Measurements from ENCODE around the gene UBE2F.

DNA sequence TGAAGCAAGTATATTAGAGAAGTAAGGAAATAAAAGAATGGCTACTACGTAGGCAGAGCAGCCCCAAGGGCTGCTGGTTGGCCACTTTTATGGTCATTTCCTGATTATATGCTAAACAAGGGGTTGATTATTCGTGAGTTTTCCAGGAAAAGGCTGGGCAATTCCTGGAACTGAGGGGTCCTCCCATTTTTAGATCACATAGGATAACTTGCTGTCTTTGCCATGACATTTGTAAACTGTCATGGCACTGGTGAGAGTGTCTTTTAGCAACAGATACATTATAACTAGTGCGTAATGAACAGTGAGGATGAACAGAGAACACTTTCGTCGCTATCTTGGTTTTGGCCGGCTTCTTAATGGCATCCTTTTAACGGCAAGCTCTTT lies 2.6 kb upstream of the UBE2F start:
- TF ChIP-seq POLR2AphosphoS5 (IDR thresholded peaks at IDR 0.05; ENCODE audit: low read depth): no peak
- TF ChIP-seq, protein P1, sequence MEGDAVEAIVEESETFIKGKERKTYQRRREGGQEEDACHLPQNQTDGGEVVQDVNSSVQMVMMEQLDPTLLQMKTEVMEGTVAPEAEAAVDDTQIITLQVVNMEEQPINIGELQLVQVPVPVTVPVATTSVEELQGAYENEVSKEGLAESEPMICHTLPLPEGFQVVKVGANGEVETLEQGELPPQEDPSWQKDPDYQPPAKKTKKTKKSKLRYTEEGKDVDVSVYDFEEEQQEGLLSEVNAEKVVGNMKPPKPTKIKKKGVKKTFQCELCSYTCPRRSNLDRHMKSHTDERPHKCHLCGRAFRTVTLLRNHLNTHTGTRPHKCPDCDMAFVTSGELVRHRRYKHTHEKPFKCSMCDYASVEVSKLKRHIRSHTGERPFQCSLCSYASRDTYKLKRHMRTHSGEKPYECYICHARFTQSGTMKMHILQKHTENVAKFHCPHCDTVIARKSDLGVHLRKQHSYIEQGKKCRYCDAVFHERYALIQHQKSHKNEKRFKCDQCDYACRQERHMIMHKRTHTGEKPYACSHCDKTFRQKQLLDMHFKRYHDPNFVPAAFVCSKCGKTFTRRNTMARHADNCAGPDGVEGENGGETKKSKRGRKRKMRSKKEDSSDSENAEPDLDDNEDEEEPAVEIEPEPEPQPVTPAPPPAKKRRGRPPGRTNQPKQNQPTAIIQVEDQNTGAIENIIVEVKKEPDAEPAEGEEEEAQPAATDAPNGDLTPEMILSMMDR (IDR thresholded peaks at IDR 0.05; ENCODE audit: insufficient read depth, low read length): no peak
- TF ChIP-seq, protein P2, sequence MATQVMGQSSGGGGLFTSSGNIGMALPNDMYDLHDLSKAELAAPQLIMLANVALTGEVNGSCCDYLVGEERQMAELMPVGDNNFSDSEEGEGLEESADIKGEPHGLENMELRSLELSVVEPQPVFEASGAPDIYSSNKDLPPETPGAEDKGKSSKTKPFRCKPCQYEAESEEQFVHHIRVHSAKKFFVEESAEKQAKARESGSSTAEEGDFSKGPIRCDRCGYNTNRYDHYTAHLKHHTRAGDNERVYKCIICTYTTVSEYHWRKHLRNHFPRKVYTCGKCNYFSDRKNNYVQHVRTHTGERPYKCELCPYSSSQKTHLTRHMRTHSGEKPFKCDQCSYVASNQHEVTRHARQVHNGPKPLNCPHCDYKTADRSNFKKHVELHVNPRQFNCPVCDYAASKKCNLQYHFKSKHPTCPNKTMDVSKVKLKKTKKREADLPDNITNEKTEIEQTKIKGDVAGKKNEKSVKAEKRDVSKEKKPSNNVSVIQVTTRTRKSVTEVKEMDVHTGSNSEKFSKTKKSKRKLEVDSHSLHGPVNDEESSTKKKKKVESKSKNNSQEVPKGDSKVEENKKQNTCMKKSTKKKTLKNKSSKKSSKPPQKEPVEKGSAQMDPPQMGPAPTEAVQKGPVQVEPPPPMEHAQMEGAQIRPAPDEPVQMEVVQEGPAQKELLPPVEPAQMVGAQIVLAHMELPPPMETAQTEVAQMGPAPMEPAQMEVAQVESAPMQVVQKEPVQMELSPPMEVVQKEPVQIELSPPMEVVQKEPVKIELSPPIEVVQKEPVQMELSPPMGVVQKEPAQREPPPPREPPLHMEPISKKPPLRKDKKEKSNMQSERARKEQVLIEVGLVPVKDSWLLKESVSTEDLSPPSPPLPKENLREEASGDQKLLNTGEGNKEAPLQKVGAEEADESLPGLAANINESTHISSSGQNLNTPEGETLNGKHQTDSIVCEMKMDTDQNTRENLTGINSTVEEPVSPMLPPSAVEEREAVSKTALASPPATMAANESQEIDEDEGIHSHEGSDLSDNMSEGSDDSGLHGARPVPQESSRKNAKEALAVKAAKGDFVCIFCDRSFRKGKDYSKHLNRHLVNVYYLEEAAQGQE (IDR thresholded peaks at IDR 0.05; ENCODE audit: insufficient replicate concordance, low read depth): no peak

All from HL-60 (cell line).